Activated gamma-delta T cell treated with Interleukin-2 at 50 U/mL for 16 hours (primary cell): Measurements from ENCODE around the gene PPARD.
"Not testable (repeated sequence)": the region's sequence is repeated elsewhere in the genome, so short reads cannot be mapped to it uniquely, and the experiment has no call there.

ENCODE experiments used
- DNase-seq: peaks from one replicate; pipeline ENCODE4 v3.0.0-alpha.2; 2020

Gene PPARD

GRCh38 chr6:35342258-35343091 lies at the start of gene PPARD:
TSS of gene PPARD (plus strand) at chr6:35342558. CDS start at chr6:35411088, 68,530 bp downstream.
- DNase-seq, result peak; percentile 98

DNA sequence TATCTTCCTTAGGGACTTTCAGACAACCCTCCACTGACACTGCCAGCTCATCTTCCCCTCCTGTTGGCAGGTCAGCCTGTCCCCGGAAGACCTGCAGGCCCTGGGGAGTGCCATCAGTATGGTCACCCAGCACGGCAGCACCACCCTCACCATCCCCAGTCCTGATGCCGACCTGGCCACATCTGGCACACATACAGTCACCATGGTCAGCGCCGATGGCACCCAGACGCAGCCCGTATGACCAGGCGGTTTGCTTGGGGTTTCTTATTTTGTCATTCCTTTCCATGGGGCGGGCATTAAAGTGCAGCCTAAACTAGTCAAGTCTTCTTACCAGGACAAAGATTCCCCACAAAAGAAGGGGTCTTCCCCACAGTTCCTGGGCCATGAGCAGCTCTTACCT lies 48.7 kb upstream of the PPARD start:
- no peak for DNase-seq

GRCh38 chr6:35294308-35294945 lies 47.9 kb upstream of the PPARD start:
- DNase-seq, result peak; percentile 49

- no peak for DNase-seq
Observed at GRCh38 chr6:35295036-35295435, 47.3 kb upstream of the PPARD start.

GRCh38 chr6:35295521-35296315 lies 46.6 kb upstream of the PPARD start:
- no peak for DNase-seq

- DNase-seq, result no peak
Observed at GRCh38 chr6:35296931-35297600, 45.3 kb upstream of the PPARD start.

GRCh38 chr6:35297601-35298481 lies 44.5 kb upstream of the PPARD start, which contains the start of gene DEF6:
TSS of gene DEF6 (plus strand) at chr6:35297818. CDS start at chr6:35297857, 39 bp downstream.
- DNase-seq, result peak; percentile 86

GRCh38 chr6:35298625-35299140 lies 43.7 kb upstream of the PPARD start:
- no peak for DNase-seq

GRCh38 chr6:35299674-35300073 lies 42.7 kb upstream of the PPARD start:
- no peak for DNase-seq

GRCh38 chr6:35300848-35301247 lies 41.5 kb upstream of the PPARD start:
- peak; percentile 59 for DNase-seq

GRCh38 chr6:35302604-35303241 lies 39.6 kb upstream of the PPARD start:
- peak; percentile 88 for DNase-seq

- no peak for DNase-seq
Observed at GRCh38 chr6:35304299-35304698, 38.1 kb upstream of the PPARD start.

GRCh38 chr6:35305117-35305516 lies 37.2 kb upstream of the PPARD start:
- no peak for DNase-seq

GRCh38 chr6:35307138-35307537 lies 35.2 kb upstream of the PPARD start:
- DNase-seq, result not testable (repeated sequence)

DNA sequence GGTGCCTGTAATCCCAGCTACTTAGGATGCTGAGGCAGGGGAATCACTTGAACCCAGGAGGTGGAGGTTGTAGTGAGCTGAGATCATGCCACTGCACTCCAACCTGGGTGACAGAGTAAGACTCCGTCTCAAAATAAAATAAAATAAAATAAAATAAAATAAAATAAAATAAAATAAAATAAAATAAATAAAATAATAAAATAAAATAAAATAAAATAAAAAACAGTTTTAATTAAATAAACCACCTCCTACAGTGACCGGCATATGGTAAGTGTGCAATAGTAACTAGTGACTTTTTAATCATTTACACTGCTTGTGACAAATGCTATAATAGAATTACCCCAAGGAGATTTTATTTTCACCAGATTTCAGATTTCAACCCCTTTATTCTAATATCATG lies 33.8 kb upstream of the PPARD start:
- DNase-seq, result not testable (repeated sequence)

DNA sequence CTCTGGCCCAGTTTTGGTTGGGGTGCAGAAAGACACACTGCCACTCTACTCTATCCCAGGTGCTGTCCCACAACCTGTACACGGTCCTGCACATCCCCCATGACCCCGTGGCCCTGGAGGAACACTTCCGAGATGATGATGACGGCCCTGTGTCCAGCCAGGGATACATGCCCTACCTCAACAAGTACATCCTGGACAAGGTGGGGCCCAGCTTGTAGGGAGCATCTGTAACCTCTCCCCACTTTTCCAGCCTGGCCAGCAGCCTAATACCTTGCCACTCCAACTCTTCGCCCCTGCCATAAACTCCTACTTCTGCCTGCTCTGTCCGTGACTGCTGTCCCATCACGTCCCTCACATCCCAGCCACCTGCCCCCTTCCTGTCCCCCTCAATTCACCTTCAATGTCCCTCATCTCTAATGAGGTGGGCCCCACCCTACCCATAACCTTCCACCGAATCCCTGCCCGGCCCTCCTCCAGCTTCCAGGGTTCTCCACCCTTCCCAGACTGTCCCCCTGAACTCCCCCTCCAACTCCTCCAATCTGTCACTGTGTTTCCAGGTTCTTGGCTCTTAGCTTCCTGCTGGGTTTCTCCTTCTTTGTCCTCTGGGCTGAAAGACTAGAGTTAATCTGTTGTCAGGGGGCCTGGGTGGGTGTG lies 32.6 kb upstream of the PPARD start:
- DNase-seq, result no peak

DNA sequence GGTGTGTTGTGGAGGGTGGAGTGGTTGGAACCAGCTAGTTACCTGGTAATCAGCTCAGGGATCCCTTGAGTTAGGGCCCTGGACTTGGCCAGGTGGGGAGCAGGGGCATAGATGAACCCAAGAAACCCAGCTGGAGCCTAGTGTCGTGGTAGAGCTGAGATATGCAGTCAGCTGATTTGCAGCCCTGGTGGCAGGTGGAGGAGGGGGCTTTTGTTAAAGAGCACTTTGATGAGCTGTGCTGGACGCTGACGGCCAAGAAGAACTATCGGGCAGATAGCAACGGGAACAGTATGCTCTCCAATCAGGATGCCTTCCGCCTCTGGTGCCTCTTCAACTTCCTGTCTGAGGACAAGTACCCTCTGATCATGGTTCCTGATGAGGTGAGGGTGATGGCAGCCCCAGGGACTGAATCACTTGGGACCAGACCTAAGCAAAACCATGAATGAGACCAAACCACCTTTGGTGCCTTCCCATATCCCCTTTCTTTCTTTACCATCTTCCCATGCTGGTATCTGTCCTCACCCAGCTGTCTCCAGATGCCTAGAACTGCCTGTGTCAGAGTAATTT lies 32.0 kb upstream of the PPARD start:
- DNase-seq, result no peak

DNA sequence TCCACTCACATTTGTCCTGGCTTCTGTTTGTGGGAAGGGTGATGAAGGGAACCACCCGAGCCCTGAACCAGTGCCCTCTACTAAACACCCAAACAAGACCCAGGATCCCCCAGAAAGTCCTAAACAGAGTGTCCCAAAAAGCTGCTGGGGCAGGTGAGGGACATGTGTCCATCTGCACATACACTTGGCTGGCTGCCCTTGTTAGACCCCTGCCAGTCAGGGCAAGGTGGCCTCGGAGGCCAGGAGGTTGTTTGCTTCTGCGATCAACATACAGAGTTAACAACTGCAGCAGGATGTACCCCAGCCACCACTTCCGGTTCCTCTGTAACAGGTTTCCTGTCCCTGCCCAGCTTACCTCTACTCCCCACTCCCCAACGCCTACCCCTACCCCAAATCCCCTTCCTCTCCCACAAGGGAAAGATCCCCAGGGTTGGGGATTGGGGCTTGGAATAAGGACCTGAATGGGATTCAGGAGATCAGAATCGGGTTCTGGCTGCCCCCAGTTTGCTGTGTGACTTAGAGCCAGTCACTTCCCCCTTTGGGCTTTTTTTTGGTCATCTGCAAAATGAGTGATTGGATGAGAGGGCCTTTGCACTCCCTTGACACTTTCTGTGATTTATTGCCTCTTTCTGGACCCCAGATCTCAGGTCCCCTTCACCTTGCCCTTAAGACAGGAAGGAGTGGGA lies 30.8 kb upstream of the PPARD start:
- DNase-seq, result peak; percentile 70

GRCh38 chr6:35312076-35312800 lies 30.1 kb upstream of the PPARD start:
- no peak for DNase-seq
